ENCODE results near the gene SLC5A10. TPM values are rescaled to one million over a fixed set of nuclear protein-coding genes. Genes with fewer than 3 reads are reported as not detected.

Gene SLC5A10
- total and polyA plus RNA-seq, 2 experiments from 2014 or later, result 0.10 TPM; not detected in 1

- TF ChIP-seq, protein P1, sequence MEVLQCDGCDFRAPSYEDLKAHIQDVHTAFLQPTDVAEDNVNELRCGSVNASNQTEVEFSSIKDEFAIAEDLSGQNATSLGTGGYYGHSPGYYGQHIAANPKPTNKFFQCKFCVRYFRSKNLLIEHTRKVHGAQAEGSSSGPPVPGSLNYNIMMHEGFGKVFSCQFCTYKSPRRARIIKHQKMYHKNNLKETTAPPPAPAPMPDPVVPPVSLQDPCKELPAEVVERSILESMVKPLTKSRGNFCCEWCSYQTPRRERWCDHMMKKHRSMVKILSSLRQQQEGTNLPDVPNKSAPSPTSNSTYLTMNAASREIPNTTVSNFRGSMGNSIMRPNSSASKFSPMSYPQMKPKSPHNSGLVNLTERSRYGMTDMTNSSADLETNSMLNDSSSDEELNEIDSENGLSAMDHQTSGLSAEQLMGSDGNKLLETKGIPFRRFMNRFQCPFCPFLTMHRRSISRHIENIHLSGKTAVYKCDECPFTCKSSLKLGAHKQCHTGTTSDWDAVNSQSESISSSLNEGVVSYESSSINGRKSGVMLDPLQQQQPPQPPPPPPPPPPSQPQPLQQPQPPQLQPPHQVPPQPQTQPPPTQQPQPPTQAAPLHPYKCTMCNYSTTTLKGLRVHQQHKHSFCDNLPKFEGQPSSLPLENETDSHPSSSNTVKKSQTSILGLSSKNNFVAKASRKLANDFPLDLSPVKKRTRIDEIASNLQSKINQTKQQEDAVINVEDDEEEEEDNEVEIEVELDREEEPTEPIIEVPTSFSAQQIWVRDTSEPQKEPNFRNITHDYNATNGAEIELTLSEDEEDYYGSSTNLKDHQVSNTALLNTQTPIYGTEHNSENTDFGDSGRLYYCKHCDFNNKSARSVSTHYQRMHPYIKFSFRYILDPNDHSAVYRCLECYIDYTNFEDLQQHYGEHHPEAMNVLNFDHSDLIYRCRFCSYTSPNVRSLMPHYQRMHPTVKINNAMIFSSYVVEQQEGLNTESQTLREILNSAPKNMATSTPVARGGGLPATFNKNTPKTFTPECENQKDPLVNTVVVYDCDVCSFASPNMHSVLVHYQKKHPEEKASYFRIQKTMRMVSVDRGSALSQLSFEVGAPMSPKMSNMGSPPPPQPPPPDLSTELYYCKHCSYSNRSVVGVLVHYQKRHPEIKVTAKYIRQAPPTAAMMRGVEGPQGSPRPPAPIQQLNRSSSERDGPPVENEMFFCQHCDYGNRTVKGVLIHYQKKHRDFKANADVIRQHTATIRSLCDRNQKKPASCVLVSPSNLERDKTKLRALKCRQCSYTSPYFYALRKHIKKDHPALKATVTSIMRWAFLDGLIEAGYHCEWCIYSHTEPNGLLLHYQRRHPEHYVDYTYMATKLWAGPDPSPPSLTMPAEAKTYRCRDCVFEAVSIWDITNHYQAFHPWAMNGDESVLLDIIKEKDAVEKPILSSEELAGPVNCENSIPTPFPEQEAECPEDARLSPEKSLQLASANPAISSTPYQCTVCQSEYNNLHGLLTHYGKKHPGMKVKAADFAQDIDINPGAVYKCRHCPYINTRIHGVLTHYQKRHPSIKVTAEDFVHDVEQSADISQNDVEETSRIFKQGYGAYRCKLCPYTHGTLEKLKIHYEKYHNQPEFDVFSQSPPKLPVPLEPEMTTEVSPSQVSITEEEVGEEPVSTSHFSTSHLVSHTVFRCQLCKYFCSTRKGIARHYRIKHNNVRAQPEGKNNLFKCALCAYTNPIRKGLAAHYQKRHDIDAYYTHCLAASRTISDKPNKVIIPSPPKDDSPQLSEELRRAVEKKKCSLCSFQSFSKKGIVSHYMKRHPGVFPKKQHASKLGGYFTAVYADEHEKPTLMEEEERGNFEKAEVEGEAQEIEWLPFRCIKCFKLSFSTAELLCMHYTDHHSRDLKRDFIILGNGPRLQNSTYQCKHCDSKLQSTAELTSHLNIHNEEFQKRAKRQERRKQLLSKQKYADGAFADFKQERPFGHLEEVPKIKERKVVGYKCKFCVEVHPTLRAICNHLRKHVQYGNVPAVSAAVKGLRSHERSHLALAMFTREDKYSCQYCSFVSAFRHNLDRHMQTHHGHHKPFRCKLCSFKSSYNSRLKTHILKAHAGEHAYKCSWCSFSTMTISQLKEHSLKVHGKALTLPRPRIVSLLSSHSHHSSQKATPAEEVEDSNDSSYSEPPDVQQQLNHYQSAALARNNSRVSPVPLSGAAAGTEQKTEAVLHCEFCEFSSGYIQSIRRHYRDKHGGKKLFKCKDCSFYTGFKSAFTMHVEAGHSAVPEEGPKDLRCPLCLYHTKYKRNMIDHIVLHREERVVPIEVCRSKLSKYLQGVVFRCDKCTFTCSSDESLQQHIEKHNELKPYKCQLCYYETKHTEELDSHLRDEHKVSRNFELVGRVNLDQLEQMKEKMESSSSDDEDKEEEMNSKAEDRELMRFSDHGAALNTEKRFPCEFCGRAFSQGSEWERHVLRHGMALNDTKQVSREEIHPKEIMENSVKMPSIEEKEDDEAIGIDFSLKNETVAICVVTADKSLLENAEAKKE (CRISPR knock-in tag; IDR thresholded peaks at IDR 0.05), result no peak
- no peak for TF ChIP-seq STAT1 (IDR thresholded peaks at IDR 0.05; ENCODE audit: unreplicated experiment)
- TF ChIP-seq, protein P2, sequence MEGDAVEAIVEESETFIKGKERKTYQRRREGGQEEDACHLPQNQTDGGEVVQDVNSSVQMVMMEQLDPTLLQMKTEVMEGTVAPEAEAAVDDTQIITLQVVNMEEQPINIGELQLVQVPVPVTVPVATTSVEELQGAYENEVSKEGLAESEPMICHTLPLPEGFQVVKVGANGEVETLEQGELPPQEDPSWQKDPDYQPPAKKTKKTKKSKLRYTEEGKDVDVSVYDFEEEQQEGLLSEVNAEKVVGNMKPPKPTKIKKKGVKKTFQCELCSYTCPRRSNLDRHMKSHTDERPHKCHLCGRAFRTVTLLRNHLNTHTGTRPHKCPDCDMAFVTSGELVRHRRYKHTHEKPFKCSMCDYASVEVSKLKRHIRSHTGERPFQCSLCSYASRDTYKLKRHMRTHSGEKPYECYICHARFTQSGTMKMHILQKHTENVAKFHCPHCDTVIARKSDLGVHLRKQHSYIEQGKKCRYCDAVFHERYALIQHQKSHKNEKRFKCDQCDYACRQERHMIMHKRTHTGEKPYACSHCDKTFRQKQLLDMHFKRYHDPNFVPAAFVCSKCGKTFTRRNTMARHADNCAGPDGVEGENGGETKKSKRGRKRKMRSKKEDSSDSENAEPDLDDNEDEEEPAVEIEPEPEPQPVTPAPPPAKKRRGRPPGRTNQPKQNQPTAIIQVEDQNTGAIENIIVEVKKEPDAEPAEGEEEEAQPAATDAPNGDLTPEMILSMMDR (conservative IDR thresholded peaks at IDR 0.05; ENCODE audit: low read depth in 2 of 2), result no peak
Measured at GRCh38 chr17:18977021-18977420, 25.1 kb downstream of the SLC5A10 start (continued).

GRCh38 chr17:18977646-18978045, 25.7 kb downstream of the SLC5A10 start:
- Mint-ChIP-seq H3K27ac (no peak overlapping the region), H3K4me3 (no peak overlapping the region), H3K27me3 (ENCODE audit: insufficient read depth, low read depth, poor library complexity) (peaks cover 18% of the 10 kb centered on the region), H3K9me3 (no peaks in the 10 kb centered on the region), H3K4me1 (0 out of 3 replicates have a peak, but pooled peaks cover 2% of the 10 kb centered on the region), H3K36me3 (ENCODE audit: low read depth) (peaks cover 41% of the 10 kb centered on the region)
- Histone ChIP-seq H3K36me3 (ENCODE audit: insufficient read depth) (peaks cover 10% of the 10 kb centered on the region), H3K9me2 (ENCODE audit: insufficient read depth) (no peaks in the 10 kb centered on the region), H3F3A (replicated peaks; ENCODE audit: low read depth) (no peaks in the 10 kb centered on the region), H3K79me2 (replicated peaks; ENCODE audit: insufficient read depth) (0 out of 2 replicates have a peak, but pooled peaks cover 3% of the 10 kb centered on the region), H3K4me1 (ENCODE audit: insufficient read depth) (no peaks in the 10 kb centered on the region), H2AFZ (no peak overlapping the region), H3K4me3 (no peak overlapping the region), H3K27me3 (ENCODE audit: insufficient read depth) (no peaks in the 10 kb centered on the region), H4K20me1 (replicated peaks; ENCODE audit: insufficient read depth) (peaks cover 3% of the 10 kb centered on the region; the same call in 1 of the 2 replicates), H3K4me2 (no peak overlapping the region), H3K27ac (ENCODE audit: low read depth) (no peak overlapping the region)
- ATAC-seq (no peak), DNase-seq (ENCODE audit: low spot score) (no peak)
- TF ChIP-seq, protein P1 (CRISPR knock-in tag; IDR thresholded peaks at IDR 0.05), result no peak
- TF ChIP-seq ZNF331 (CRISPR knock-in tag; IDR thresholded peaks at IDR 0.05; ENCODE audit: low read depth), result no peak
- no peak for TF ChIP-seq ZNF114 (CRISPR knock-in tag; IDR thresholded peaks at IDR 0.05)
- no peak for TF ChIP-seq CREB1 (CRISPR knock-in tag; IDR thresholded peaks at IDR 0.05; ENCODE audit: low read depth)
- TF ChIP-seq STAT1 (IDR thresholded peaks at IDR 0.05; ENCODE audit: unreplicated experiment), result no peak

Data from GM23338 (cell line).